ENCODE measurements around the gene OR5T3.

DNA sequence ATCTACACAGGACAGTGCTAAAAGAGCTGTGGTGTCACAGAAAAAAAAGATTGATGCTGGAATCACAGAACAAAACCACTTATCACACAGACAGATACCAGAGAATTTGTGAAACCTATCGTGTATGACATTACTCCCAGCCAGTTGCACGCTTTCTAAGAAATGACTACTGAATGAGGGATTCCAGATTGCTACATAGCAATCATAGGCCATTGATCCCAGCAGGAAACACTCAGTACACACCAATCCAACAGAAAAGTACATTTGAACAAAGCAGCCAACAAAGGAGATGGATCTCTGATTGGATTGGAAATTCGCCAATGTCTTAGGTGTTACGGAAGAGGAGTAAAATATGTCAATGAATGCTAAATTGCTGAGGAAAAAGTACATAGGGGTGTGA, 44.8 kb downstream of the OR5T3 start:
- no peak for TF ChIP-seq ZNF221 (tag by site-specific recombination; IDR thresholded peaks at IDR 0.05; ENCODE audit: borderline replicate concordance)
- TF ChIP-seq ZNF423 (tag by site-specific recombination; IDR thresholded peaks at IDR 0.05): no peak
- no peak for TF ChIP-seq ZNF24 (tag by site-specific recombination; IDR thresholded peaks at IDR 0.05)
- TF ChIP-seq ZBTB48 (tag by site-specific recombination; IDR thresholded peaks at IDR 0.05): no peak
- TF ChIP-seq, protein P1, sequence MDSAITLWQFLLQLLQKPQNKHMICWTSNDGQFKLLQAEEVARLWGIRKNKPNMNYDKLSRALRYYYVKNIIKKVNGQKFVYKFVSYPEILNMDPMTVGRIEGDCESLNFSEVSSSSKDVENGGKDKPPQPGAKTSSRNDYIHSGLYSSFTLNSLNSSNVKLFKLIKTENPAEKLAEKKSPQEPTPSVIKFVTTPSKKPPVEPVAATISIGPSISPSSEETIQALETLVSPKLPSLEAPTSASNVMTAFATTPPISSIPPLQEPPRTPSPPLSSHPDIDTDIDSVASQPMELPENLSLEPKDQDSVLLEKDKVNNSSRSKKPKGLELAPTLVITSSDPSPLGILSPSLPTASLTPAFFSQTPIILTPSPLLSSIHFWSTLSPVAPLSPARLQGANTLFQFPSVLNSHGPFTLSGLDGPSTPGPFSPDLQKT (IDR thresholded peaks at IDR 0.05; ENCODE audit: borderline replicate concordance, low read depth, low read length): no peak
- no peak for TF ChIP-seq ZNF394 (tag by site-specific recombination; IDR thresholded peaks at IDR 0.05; ENCODE audit: borderline replicate concordance)
- TF ChIP-seq, protein P2, sequence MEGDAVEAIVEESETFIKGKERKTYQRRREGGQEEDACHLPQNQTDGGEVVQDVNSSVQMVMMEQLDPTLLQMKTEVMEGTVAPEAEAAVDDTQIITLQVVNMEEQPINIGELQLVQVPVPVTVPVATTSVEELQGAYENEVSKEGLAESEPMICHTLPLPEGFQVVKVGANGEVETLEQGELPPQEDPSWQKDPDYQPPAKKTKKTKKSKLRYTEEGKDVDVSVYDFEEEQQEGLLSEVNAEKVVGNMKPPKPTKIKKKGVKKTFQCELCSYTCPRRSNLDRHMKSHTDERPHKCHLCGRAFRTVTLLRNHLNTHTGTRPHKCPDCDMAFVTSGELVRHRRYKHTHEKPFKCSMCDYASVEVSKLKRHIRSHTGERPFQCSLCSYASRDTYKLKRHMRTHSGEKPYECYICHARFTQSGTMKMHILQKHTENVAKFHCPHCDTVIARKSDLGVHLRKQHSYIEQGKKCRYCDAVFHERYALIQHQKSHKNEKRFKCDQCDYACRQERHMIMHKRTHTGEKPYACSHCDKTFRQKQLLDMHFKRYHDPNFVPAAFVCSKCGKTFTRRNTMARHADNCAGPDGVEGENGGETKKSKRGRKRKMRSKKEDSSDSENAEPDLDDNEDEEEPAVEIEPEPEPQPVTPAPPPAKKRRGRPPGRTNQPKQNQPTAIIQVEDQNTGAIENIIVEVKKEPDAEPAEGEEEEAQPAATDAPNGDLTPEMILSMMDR (tag by site-specific recombination; IDR thresholded peaks at IDR 0.05): no peak
- TF ChIP-seq ZNF184 (tag by site-specific recombination; IDR thresholded peaks at IDR 0.05): no peak
- TF ChIP-seq KLF7 (tag by site-specific recombination; IDR thresholded peaks at IDR 0.05; ENCODE audit: borderline replicate concordance): no peak
- TF ChIP-seq ZBTB7A (tag by site-specific recombination; IDR thresholded peaks at IDR 0.05; ENCODE audit: low read depth): no peak
- no peak for TF ChIP-seq GLI4 (tag by site-specific recombination; IDR thresholded peaks at IDR 0.05)
- TF ChIP-seq, protein P3, sequence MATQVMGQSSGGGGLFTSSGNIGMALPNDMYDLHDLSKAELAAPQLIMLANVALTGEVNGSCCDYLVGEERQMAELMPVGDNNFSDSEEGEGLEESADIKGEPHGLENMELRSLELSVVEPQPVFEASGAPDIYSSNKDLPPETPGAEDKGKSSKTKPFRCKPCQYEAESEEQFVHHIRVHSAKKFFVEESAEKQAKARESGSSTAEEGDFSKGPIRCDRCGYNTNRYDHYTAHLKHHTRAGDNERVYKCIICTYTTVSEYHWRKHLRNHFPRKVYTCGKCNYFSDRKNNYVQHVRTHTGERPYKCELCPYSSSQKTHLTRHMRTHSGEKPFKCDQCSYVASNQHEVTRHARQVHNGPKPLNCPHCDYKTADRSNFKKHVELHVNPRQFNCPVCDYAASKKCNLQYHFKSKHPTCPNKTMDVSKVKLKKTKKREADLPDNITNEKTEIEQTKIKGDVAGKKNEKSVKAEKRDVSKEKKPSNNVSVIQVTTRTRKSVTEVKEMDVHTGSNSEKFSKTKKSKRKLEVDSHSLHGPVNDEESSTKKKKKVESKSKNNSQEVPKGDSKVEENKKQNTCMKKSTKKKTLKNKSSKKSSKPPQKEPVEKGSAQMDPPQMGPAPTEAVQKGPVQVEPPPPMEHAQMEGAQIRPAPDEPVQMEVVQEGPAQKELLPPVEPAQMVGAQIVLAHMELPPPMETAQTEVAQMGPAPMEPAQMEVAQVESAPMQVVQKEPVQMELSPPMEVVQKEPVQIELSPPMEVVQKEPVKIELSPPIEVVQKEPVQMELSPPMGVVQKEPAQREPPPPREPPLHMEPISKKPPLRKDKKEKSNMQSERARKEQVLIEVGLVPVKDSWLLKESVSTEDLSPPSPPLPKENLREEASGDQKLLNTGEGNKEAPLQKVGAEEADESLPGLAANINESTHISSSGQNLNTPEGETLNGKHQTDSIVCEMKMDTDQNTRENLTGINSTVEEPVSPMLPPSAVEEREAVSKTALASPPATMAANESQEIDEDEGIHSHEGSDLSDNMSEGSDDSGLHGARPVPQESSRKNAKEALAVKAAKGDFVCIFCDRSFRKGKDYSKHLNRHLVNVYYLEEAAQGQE (tag by site-specific recombination; IDR thresholded peaks at IDR 0.05): no peak
